Neural progenitor cell (in vitro differentiated cells): ENCODE data around the gene DLX4.

Experiments used
- CTCF ChIP-seq: fragments of 200-600 bp; sonication (generic); IDR thresholded peaks from 2 replicates; pipeline ENCODE4 v1.5.1; 2017; ENCODE audit warnings: antibody characterized with exemption, mild to moderate bottlenecking
- EZH2phosphoT487 ChIP-seq: fragments of 200-600 bp; sonication (generic); IDR thresholded peaks from 2 replicates; pipeline ENCODE4 v1.6.1; 2017; ENCODE audit warnings: antibody characterized with exemption

GRCh38 chr17:49932901-49933300 is 36.1 kb upstream of the DLX4 start:
- TF ChIP-seq CTCF (no peak), EZH2phosphoT487 (no peak)
